GM19043 (cell line): ENCODE measurements around the gene KCNN1.
"Not testable (repeated sequence)": the region's sequence is repeated elsewhere in the genome, so short reads cannot be mapped to it uniquely, and the experiment has no call there.

Experiments
- ATAC-seq: cut with Tn5 transposase; IDR thresholded peaks from one replicate; pipeline ENCODE4 v1.9.1; 2021; ENCODE audit warnings: low read depth; ENCODE audit not compliant: unreplicated experiment

Gene KCNN1

DNA sequence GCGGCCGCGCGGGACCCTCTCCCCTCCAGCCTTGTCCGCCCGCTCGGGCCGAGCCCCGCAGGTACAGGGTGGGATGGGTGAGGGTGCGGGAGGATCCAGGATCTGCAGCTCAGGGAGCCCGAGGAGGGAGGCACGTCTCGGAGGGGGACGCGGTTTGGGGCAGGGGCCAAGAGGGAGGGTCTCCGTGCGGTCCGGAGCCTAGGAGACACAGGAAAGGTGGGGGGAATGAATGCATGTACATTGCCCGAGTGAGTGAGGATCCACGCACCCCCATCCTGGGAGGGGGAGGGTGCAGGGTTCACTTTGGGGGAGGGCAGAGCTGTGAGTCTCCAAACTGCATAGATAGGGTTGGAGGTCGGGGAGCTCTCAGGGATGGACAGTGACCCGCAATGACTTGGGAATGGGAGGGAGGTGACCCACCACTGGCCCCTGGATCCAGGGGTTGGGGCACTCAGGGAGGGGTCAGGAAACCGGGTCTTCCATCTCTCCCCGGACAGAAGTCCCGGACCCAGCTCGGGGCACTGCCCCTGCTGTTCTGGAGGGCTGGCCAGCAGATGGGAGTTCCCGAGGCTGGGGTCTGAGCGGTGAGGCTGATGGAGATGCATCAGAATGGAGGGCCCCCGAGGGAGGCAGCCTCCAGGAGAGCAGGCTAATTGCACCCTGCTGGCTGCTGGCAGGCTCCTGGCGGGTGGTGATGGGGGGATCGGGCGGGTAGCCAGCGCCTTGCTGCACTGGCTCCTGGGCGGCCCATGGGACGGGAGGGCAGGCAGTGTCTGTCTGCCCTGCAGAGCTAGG lies 547 bp downstream of the KCNN1 start:
- no peak for ATAC-seq

DNA sequence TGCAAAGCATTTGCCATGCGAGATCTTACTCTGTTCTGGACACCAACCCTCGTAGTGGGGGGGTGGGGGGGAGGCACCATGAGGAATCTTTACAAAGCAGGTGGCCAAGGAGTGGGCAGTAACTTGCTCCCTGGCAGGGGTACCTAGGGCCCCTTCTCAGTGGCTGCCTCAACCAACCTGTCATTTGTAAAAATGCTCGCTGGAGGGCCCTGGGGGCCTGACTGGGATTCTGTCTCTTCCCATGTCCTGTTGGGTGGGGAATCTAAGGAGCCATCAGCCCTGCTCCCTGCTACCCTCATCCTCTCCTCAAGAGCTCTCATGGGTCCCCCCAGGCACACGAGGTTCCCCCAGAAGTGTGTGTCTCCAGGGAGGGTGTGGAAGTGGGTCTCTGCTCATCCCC lies 1.5 kb downstream of the KCNN1 start:
- no peak for ATAC-seq

GRCh38 chr19:17969096-17969792 lies 2.3 kb downstream of the KCNN1 start:
- no peak for ATAC-seq

- ATAC-seq: no peak
Observed at GRCh38 chr19:17972230-17972629, 5.3 kb downstream of the KCNN1 start.

- no peak for ATAC-seq
Observed at GRCh38 chr19:17973759-17974158, 6.9 kb downstream of the KCNN1 start.

GRCh38 chr19:17974551-17974950 lies 7.6 kb downstream of the KCNN1 start:
- ATAC-seq: no peak

GRCh38 chr19:17975032-17975431 lies 8.1 kb downstream of the KCNN1 start:
- no peak for ATAC-seq

- no peak for ATAC-seq
Observed at GRCh38 chr19:17977021-17977420, 10.1 kb downstream of the KCNN1 start.

DNA sequence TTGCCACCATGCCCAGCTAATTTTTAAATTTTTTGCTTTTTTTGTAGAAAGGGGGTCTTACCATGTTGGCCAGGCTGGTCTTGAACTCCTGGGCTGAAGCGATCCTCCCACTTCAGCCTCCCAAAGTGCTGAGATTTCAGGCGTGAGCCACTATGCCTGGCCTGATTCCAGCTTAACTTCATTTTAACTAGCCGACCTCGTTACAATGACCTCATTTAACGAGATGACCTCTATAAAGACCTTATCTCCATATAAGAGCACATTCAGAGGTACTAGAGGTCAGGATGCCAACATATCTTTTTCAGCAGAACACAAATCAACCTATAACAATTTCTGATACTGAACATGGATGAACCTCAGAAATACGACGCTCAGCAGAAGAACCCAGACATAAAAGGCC lies 10.6 kb downstream of the KCNN1 start:
- ATAC-seq: no peak

DNA sequence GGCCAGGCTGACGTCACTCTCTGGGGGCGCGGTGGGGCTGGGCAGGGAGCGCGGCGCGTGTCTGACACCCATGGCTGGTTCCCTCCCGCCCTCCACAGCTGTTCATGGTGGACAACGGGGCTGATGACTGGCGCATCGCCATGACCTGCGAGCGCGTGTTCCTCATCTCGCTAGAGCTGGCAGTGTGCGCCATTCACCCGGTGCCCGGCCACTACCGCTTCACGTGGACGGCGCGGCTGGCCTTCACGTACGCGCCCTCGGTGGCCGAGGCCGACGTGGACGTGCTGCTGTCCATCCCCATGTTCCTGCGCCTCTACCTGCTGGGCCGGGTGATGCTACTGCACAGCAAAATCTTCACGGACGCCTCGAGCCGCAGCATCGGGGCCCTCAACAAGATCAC lies 14.7 kb downstream of the KCNN1 start:
- ATAC-seq: no peak

DNA sequence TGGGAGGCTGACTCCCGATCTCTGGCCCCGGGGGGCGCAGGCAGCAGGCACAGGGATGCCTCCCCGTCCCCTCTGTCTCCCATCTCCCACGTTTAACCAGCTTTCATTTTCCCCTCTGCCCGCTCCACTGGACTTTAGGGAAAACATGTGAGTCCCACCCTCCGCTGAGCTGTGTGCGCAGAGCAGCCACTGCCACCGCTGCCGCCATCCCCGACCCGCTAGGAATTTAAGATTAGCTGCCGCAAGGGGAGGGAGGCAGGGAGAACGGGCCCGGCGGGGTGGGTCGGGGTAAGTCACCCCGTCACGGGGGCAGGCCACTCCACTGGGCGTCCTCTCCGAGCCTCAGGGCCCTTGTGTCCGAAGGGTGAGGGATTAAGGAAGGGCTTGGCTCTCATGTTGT lies 15.5 kb downstream of the KCNN1 start:
- ATAC-seq: no peak

- ATAC-seq: no peak
Observed at GRCh38 chr19:17985037-17985818, 18.3 kb downstream of the KCNN1 start.

DNA sequence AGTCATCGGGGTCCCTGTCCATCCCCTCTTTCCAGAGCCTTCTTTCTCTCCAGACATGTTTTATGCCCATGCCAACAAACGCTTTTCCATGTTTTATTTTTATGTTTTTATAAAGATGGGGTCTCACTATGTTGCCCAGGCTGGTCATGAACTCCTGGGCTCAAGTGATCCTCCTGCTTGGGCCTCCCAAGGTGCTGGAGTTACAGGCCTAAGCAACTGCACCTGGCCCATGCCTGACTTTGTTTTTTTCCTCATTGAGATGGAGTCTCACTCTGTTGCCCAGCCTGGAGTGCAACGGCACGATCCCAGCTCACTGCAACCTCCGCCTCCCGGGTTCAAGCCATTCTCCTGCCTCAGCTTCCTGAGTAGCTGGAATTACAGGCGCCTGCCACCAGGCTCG lies 19.7 kb downstream of the KCNN1 start:
- ATAC-seq: not testable (repeated sequence)

DNA sequence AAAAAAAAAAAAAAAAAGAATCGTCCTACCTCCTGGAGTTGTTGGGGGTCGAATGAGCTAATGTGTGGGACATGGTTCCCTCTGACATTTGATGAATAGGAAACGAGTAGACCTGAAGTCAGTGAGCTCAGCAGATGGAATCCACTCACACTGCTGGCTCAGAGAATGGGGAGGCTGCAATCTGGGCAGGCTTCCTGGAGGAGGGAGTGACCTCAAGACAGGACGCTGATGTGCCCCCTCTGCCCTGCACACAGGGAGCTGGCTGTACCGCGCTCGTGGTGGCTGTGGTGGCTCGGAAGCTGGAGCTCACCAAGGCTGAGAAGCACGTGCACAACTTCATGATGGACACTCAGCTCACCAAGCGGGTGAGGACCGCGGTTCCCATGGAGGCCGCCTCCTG lies 21.3 kb downstream of the KCNN1 start:
- no peak for ATAC-seq

GRCh38 chr19:17989425-17990094 lies 22.7 kb downstream of the KCNN1 start:
- ATAC-seq: no peak

- ATAC-seq: no peak
Observed at GRCh38 chr19:17993076-17993813, 26.3 kb downstream of the KCNN1 start.

- ATAC-seq: no peak
Observed at GRCh38 chr19:17996826-17997316, 30.0 kb downstream of the KCNN1 start.

DNA sequence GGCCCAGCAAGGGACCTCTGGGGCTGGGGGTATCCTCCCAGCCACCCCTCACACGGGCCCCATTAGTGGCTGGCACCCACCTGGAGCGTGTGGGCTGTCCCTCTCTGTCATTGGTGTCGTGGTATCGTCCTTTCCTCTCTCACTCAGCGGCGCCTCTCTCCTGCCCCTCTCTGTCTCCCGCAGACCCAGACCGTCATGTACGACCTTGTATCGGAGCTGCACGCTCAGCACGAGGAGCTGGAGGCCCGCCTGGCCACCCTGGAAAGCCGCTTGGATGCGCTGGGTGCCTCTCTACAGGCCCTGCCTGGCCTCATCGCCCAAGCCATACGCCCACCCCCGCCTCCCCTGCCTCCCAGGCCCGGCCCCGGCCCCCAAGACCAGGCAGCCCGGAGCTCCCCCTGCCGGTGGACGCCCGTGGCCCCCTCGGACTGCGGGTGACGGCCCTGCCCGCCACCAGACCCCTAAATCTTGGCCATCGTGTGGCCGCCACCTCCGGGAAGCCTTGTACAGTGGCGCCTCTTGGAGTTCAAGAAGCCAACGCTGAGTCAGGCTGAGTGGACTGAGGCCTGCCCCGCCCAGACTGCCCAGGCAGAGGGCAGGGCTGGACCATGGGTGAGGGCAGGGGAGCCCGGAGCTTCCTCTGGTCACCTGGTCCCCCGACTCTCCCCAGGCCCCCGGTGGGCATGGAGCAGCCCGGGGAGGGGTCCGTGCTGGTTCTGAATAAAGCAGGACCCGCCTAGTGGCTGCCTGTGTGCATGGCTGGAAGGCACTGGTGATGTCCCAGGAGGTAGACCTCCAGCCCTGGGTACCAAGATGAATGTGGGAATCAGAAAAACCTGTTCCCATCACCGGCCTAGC lies 31.3 kb downstream of the KCNN1 start:
- ATAC-seq: no peak

GRCh38 chr19:17998827-17999150 lies 31.9 kb downstream of the KCNN1 start:
- no peak for ATAC-seq
